Measurements from ENCODE around the gene VPS8.
A peak's percentile ranks its signal among the peaks of the same experiment; 100 is the strongest.

Gene VPS8

GRCh38 chr3:185063431-185063830 is 251.5 kb downstream of the VPS8 start:
- no peak for DNase-seq

DNA sequence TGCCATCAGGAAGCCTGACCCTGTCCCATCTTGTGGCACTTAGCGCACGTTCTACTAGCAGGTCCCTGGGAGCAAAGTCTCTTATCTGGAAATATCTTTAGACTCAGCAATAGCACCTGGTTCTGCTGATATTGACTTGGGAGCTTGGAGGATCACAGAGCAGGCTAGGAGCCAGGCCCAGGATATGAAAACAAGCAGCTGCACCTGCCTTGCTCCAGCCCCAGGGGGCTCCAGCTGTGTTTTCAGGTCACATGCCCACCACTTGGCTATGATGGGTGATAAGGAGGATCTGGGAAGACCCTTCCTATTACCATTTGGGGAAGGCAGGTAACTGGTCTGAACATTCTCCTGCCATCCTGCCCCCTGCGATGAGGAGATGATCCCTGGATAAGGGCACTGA is 253.1 kb downstream of the VPS8 start:
- no peak for DNase-seq

DNA sequence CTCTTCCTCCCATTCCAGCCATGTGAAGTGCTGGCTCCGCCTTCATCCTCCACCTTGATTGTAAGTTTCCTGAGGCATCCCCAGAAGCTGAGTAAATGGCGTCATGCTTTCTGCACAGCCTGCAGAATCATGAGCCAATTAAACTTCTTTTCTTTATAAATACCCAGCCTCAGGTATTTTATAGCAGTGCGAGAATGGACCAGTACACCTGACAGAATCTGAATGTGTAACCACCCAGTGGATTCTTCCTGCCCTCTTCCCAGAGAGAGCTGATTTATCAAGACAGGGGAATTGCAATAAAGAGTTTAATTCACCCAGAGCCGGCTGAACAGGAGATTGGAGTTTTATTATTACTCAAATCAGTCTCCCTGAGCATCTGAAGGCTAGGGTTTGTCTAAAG is 254.3 kb downstream of the VPS8 start:
- no peak for DNase-seq

- no peak for DNase-seq
These were observed 255.2 kb downstream of the VPS8 start for GRCh38 chr3:185067173-185067572.

GRCh38 chr3:185069037-185070030 is 257.4 kb downstream of the VPS8 start:
- no peak for DNase-seq

DNA sequence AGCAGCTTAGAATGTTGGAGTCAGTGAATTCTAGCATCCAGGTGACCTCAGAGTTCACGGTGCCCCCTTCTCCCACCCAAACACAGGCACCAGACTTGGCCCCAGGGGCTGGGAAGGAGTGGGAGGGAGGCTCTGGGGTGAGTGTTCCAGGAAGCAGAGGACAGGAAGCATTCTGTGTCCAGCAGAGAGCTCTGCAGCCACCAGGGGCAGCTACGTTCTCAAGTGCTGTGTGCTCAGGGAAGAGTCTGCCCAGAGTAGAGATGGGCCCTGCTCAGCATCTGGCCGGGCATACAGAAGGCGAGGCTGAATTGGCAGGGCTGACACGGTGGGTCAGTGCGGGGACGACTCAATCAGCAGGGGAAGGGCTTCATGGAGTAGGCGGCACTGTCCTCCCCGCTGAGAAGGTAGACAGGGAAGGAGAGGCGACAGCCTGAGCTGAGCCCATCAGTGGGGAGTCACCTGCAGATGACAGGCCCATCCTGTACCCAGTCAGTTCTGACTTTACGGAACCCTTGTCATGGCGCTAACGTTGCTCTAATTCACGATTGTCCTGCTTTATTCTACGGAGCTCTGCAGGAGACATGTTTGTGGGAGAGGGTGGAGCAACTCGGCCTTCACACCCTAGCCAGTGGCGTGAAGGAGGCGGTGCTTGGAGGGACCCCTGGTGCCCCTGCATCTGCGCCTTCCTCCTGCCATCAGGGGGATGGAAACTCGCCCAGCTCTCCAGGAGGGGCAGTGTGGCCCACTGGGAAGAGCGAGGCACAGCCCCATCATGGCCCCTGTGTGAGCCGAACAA is 258.7 kb downstream of the VPS8 start:
- DNase-seq = no peak

- no peak for DNase-seq
These were observed 259.4 kb downstream of the VPS8 start for GRCh38 chr3:185071287-185071800.

GRCh38 chr3:185075547-185075946 is 263.6 kb downstream of the VPS8 start:
- DNase-seq = no peak

DNA sequence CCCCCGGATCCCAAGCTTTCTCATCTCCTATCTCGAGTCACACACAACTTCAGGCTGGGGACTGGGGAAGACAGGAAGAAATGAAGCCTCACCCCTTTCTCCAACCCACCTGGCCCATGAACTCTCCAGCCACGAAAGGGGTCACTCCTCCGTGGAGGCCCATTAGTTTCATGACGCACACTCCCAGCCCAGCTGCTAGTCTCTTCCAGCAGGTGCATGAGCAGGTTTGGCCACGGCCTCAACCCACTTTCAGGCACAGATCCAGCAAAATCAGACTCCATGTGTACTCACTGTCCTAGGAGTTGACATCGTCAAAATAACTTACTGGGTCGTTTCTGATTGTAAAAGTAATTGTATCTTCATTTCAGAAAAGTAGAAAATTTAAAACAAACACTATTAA is 264.3 kb downstream of the VPS8 start:
- DNase-seq = no peak

DNA sequence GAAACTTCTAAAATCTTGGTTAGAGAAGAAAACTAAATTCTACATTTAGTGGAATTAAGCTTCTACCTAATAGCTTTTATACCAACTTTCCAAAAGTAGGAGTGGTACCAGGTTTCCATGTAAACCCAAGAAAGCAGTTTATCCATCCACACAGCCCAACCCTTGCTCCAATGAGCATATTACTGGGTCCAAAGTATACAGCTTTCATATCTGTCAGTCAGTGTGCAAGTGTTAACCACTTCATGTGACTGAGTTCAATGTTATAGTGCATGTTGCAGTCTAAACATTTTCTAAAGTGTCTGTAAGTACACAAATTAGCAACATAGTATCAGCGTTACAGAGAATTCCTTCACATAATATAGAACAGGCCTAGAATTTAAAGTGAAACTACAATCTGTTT is 267.7 kb downstream of the VPS8 start:
- DNase-seq = no peak

GRCh38 chr3:185081521-185081920 is 269.6 kb downstream of the VPS8 start:
- no peak for DNase-seq

- DNase-seq = no peak
These were observed 270.2 kb downstream of the VPS8 start for GRCh38 chr3:185082149-185082548.

GRCh38 chr3:185082829-185083228 is 270.9 kb downstream of the VPS8 start:
- no peak for DNase-seq

- DNase-seq = no peak
These were observed 272.4 kb downstream of the VPS8 start for GRCh38 chr3:185084402-185084801.

DNA sequence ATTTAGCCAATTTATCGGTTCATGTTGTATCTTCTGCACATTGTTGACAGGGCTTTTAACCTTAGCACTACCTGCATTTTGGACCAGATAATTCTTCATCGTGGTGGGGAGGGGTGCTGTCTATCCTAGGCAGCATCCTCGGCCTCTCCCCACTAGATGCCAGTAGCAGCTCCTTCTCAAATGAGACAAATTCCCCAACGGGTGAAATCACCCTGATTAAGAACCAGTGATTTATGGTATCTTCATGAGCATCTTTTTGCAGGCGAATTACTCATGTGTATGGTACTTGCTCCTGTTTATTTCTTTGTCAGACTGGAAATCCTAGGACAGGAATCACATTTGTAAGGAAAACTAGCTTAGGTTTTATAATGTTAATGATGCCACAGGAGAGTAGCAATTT is 272.9 kb downstream of the VPS8 start:
- peak in 1 of 2 experiments; percentile 10 for DNase-seq

GRCh38 chr3:185087419-185087818 is 275.5 kb downstream of the VPS8 start:
- DNase-seq = no peak

DNA sequence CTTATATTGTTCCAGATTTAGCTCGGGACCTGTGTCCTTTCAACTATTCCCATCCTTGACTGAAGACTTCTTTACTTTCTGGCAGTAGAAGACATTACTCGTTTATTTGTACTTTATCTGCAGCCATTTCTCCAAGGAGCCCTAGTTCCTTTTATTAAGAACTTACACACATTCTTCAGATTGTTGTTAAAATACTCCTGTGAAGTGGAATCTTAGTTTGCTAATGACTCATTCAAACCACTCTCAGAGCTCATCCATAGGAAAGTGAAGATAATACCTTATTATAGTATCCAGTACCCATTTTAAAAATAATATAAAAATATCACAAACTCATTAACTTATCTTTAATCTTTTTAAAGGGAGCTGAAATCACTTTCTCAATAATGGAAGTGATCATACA is 277.4 kb downstream of the VPS8 start:
- DNase-seq = no peak

DNA sequence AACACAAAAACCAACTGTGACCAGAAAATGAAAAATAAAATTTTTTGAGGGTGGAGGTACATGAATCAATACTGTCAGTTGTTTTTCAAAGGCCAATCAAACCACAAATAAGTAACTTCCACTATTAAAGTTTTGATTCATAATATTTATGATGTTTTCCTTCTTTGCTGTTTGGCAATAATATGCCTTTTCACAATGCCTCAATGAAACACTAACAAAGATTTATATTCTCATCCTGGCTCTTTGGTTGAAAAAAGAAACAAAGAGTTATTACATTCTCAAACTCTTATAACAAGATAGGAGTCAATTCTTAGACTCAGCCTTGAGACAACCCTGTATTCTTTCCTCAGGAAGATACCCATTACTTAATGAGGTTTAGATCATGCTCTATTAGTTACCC is 277.8 kb downstream of the VPS8 start:
- no peak for DNase-seq

GRCh38 chr3:185090811-185091210 is 278.8 kb downstream of the VPS8 start:
- DNase-seq = no peak

GRCh38 chr3:185093116-185093515 is 281.1 kb downstream of the VPS8 start:
- no peak for DNase-seq

DNA sequence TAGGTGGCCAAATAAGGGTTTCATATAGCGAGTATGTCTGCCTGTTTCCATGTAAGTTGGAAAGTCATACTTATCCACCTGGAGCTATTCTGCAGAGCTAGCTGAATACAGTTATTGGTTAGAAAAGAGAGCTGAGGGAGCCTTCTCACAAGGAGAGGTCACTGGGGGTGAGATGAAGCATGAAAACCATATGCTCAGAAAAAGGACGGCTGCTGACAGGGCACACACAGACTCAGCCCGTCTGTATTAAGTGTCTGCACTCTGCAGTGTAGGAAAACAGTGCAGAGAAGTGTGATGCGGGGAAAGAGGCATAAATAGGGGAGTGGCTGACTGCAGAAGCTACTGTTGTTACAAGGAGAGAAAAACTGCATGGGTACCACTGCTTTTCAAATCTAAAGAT is 282.7 kb downstream of the VPS8 start:
- peak; percentile 12 to 18 for DNase-seq
